ENCODE data around the gene BEST4. TPM values are rescaled to one million over a fixed set of nuclear protein-coding genes. Genes with fewer than 3 reads are reported as not detected.
A peak's percentile ranks its signal among the peaks of the same experiment; 100 is the strongest.
"Not testable (repeated sequence)": the region's sequence is repeated elsewhere in the genome, so short reads cannot be mapped to it uniquely, and the experiment has no call there.

The BEST4 gene
- polyA plus RNA-seq, 1 donor (not counting 4 experiments of a cell fraction or from before 2014, with no cell fraction given): 0.14 TPM

GRCh38 chr1:44775930-44776729 lies 11.8 kb downstream of the BEST4 start:
- Histone ChIP-seq H3K4me3 (ENCODE audit: control insufficient read depth in 2 of 3, extremely low read depth in 1 of 3, insufficient read depth in 2 of 3, low read depth in 1 of 3, low read length in 3 of 3) (peak overlapping the region; percentile 85 to 94 (median 92)), H3K27me3 (ENCODE audit: control insufficient read depth, extremely low read depth, insufficient read depth, low read length) (no peaks in the 10 kb centered on the region), H3K36me3 (ENCODE audit: control insufficient read depth in 2 of 2, extremely low read depth in 1 of 2, insufficient read depth in 2 of 2, low read length in 2 of 2) (peaks cover 26 to 42% of the 10 kb centered on the region in 2 experiments), H3K9ac (ENCODE audit: control insufficient read depth, extremely low read depth, insufficient read depth, low read length) (peak overlapping the region; percentile 92), H2AFZ (ENCODE audit: control insufficient read depth, low read length) (no peak overlapping the region), H3K9me1 (ENCODE audit: control insufficient read depth, extremely low read depth, insufficient read depth, low read length) (no peaks in the 10 kb centered on the region), H3K27ac (ENCODE audit: control insufficient read depth, insufficient read depth, low read length) (peak overlapping the region; percentile 97), H3K4me2 (ENCODE audit: control insufficient read depth, extremely low read depth, insufficient read depth, low read depth, low read length) (peak overlapping the region; percentile 92), H3K9me3 (ENCODE audit: control insufficient read depth, low read depth, low read length) (no peaks in the 10 kb centered on the region), H3K4me1 (ENCODE audit: control insufficient read depth, extremely low read depth, insufficient read depth, low read length) (peaks cover 17% of the 10 kb centered on the region), H4K20me1 (ENCODE audit: control insufficient read depth, extremely low read depth, insufficient read depth, low read length) (peaks cover 19% of the 10 kb centered on the region), H3K79me2 (ENCODE audit: control insufficient read depth, insufficient read depth, low read length) (peaks cover 36% of the 10 kb centered on the region)
- no peak for TF ChIP-seq EZH2 (IDR thresholded peaks at IDR 0.05; ENCODE audit: low read length)
- TF ChIP-seq, protein P1, sequence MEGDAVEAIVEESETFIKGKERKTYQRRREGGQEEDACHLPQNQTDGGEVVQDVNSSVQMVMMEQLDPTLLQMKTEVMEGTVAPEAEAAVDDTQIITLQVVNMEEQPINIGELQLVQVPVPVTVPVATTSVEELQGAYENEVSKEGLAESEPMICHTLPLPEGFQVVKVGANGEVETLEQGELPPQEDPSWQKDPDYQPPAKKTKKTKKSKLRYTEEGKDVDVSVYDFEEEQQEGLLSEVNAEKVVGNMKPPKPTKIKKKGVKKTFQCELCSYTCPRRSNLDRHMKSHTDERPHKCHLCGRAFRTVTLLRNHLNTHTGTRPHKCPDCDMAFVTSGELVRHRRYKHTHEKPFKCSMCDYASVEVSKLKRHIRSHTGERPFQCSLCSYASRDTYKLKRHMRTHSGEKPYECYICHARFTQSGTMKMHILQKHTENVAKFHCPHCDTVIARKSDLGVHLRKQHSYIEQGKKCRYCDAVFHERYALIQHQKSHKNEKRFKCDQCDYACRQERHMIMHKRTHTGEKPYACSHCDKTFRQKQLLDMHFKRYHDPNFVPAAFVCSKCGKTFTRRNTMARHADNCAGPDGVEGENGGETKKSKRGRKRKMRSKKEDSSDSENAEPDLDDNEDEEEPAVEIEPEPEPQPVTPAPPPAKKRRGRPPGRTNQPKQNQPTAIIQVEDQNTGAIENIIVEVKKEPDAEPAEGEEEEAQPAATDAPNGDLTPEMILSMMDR (optimal IDR thresholded peaks at IDR 0.05 in 1 of 3, IDR thresholded peaks at IDR 0.05 in 1 of 3, conservative IDR thresholded peaks at IDR 0.05 in 1 of 3; ENCODE audit: extremely low read depth in 1 of 3, insufficient read depth in 2 of 3, low read length in 3 of 3): no peak
- dilution Hi-C loops (cut with MboI; ENCODE audit: extremely low pct_ligation_motif_present, low sequenced_read_pairs): no loop called here
- FAIRE-seq (no peak), DNase-seq (ENCODE audit: low read depth, low spot score) (no peak)

DNA sequence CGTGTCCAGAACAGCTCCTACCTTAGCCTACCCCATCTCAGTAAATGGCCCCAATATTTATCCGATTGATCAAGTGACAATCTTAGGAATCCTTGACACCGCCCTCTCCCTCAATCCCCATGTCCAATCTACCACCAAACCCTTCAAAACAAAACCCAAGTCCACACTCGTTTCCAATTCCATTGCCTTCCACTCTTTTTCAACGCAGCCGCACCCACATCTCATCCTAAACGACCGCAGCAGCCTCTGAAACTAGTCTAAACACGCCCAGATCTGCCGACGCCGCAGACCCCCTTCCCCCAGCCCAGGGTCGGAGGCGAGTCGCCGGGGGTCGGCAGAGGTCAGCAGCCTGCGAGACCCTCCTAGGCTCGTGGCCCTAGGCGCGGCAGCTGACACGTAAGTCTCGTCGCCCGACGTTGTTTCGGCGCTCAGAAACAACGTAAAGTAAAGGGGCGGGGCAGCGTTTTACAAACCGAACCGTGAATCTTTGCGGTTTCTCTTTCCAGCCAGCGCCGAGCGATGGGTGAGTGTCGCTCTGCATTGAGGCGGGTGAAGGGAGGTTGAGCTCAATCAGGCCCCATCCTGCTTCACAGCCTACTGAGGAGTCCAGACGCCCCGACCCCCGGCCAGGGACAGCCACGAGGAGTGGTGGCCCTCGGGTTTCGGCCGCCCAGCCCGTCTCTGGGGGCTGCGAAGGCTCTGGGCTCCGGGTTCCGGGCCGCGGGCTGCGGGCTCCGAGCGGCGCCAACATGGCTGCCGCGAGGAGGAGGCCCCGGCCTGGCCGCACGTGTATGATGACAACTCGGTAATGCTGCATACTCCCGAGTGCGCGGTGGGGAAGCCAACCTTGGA lies 12.7 kb downstream of the BEST4 start, which contains the start of gene RPS8:
Gene RPS8 (plus strand): TSS at position 463 of the 852 bp plus-strand sequence. CDS start 57 bp downstream, at position 520.
- DNase-seq (ENCODE audit: low read depth, low spot score) (peak; percentile 81), FAIRE-seq (no peak)
- no peaks in the 10 kb centered on the region for H3K9me1 ChIP-seq (ENCODE audit: control insufficient read depth, extremely low read depth, insufficient read depth, low read length)
- H4K20me1 ChIP-seq (ENCODE audit: control insufficient read depth, extremely low read depth, insufficient read depth, low read length): peaks cover 19% of the 10 kb centered on the region
- peak within 1 kb of the TSS; percentile 67 for H2AFZ ChIP-seq (ENCODE audit: control insufficient read depth, low read length)
- H3K4me2 ChIP-seq (ENCODE audit: control insufficient read depth, extremely low read depth, insufficient read depth, low read depth, low read length): peak within 1 kb of the TSS; percentile 92
- H3K9ac ChIP-seq (ENCODE audit: control insufficient read depth, extremely low read depth, insufficient read depth, low read length): peak within 1 kb of the TSS; percentile 92
- peaks cover 36% of the 10 kb centered on the region for H3K79me2 ChIP-seq (ENCODE audit: control insufficient read depth, insufficient read depth, low read length)
- peaks cover 25 to 35% of the 10 kb centered on the region in 2 experiments for H3K36me3 ChIP-seq (ENCODE audit: control insufficient read depth in 2 of 2, extremely low read depth in 1 of 2, insufficient read depth in 2 of 2, low read length in 2 of 2)
- no peaks in the 10 kb centered on the region for H3K9me3 ChIP-seq (ENCODE audit: control insufficient read depth, low read depth, low read length)
- dilution Hi-C loops (cut with MboI; ENCODE audit: extremely low pct_ligation_motif_present, low sequenced_read_pairs): no loop called here
- peaks cover 17% of the 10 kb centered on the region for H3K4me1 ChIP-seq (ENCODE audit: control insufficient read depth, extremely low read depth, insufficient read depth, low read length)
- TF ChIP-seq EZH2 (IDR thresholded peaks at IDR 0.05; ENCODE audit: low read length): no peak
- TF ChIP-seq, protein P1 (optimal IDR thresholded peaks at IDR 0.05 in 1 of 3, IDR thresholded peaks at IDR 0.05 in 1 of 3, conservative IDR thresholded peaks at IDR 0.05 in 1 of 3; ENCODE audit: extremely low read depth in 1 of 3, insufficient read depth in 2 of 3, low read length in 3 of 3): peak in 1 of 3 experiments; percentile 1
- H3K27ac ChIP-seq (ENCODE audit: control insufficient read depth, insufficient read depth, low read length): peak within 1 kb of the TSS; percentile 97
- no peaks in the 10 kb centered on the region for H3K27me3 ChIP-seq (ENCODE audit: control insufficient read depth, extremely low read depth, insufficient read depth, low read length)
- H3K4me3 ChIP-seq (ENCODE audit: control insufficient read depth in 2 of 3, extremely low read depth in 1 of 3, insufficient read depth in 2 of 3, low read depth in 1 of 3, low read length in 3 of 3): peak within 1 kb of the TSS; percentile 85 to 94 (median 92)

- peaks cover 0 to 17% of the 10 kb centered on the region in 2 experiments for H3K36me3 ChIP-seq (ENCODE audit: control insufficient read depth in 2 of 2, extremely low read depth in 1 of 2, insufficient read depth in 2 of 2, low read length in 2 of 2)
- H3K27ac ChIP-seq (ENCODE audit: control insufficient read depth, insufficient read depth, low read length); H3K79me2 ChIP-seq (ENCODE audit: control insufficient read depth, insufficient read depth, low read length); H4K20me1 ChIP-seq (ENCODE audit: control insufficient read depth, extremely low read depth, insufficient read depth, low read length); dilution Hi-C loops (cut with MboI; ENCODE audit: extremely low pct_ligation_motif_present, low sequenced_read_pairs); H3K9ac ChIP-seq (ENCODE audit: control insufficient read depth, extremely low read depth, insufficient read depth, low read length); H3K4me3 ChIP-seq (ENCODE audit: control insufficient read depth in 2 of 3, extremely low read depth in 1 of 3, insufficient read depth in 2 of 3, low read depth in 1 of 3, low read length in 3 of 3); H3K27me3 ChIP-seq (ENCODE audit: control insufficient read depth, extremely low read depth, insufficient read depth, low read length); H3K4me1 ChIP-seq (ENCODE audit: control insufficient read depth, extremely low read depth, insufficient read depth, low read length); DNase-seq (ENCODE audit: low read depth, low spot score); H3K9me1 ChIP-seq (ENCODE audit: control insufficient read depth, extremely low read depth, insufficient read depth, low read length); H3K4me2 ChIP-seq (ENCODE audit: control insufficient read depth, extremely low read depth, insufficient read depth, low read depth, low read length); FAIRE-seq; H3K9me3 ChIP-seq (ENCODE audit: control insufficient read depth, low read depth, low read length); H2AFZ ChIP-seq (ENCODE audit: control insufficient read depth, low read length): not testable (repeated sequence)
Observed at GRCh38 chr1:44766421-44766820, 21.5 kb downstream of the BEST4 start.

Data from keratinocyte (primary cell).